Neural progenitor cell (in vitro differentiated cells): Measurements from ENCODE around the gene CNKSR1. TPM values are rescaled to one million over a fixed set of nuclear protein-coding genes. Genes with fewer than 3 reads are reported as not detected.

Experiments
- DNase-seq: peaks from one replicate; pipeline ENCODE4 v3.0.0-alpha.2; 2016; ENCODE audit warnings: low spot score
- H2AFZ ChIP-seq: fragments of 200-600 bp; sonication (generic); replicated peaks from 2 replicates; pipeline ENCODE4 v1.6.1; 2016; ENCODE audit warnings: antibody characterized with exemption
- H3F3A ChIP-seq: fragments of 200-600 bp; sonication (generic); 2 replicates; pipeline ENCODE4 v1.6.1; 2016; ENCODE audit warnings: antibody characterized with exemption, low read depth
- H3K27ac ChIP-seq: fragments of 200-600 bp; sonication (generic); 2 replicates; pipeline ENCODE4 v1.5.1; 2016; ENCODE audit warnings: mild to moderate bottlenecking
- H3K27me3 ChIP-seq: fragments of 200-600 bp; sonication (generic); 2 replicates; pipeline ENCODE4 v1.6.1; 2016; ENCODE audit warnings: mild to moderate bottlenecking, moderate library complexity
- H3K36me3 ChIP-seq: fragments of 200-600 bp; sonication (generic); 2 replicates; pipeline ENCODE4 v1.5.1; 2016
- H3K4me1 ChIP-seq: fragments of 200-600 bp; sonication (generic); 2 replicates; pipeline ENCODE4 v1.6.1; 2016; ENCODE audit warnings: mixed run types
- H3K4me2 ChIP-seq: fragments of 200-600 bp; sonication (generic); 2 replicates; pipeline ENCODE4 v1.6.1; 2016
- H3K4me3 ChIP-seq: fragments of 200-600 bp; sonication (generic); 2 replicates; pipeline ENCODE4 v1.5.1; 2016
- H3K79me2 ChIP-seq: fragments of 200-600 bp; sonication (generic); 2 replicates; pipeline ENCODE4 v1.6.1; 2016; ENCODE audit warnings: low read depth
- H3K9ac ChIP-seq: fragments of 200-600 bp; sonication (generic); 2 replicates; pipeline ENCODE4 v1.6.1; 2016
- H3K9me3 ChIP-seq: fragments of 200-600 bp; sonication (generic); 2 replicates; pipeline ENCODE4 v1.5.1; 2016; ENCODE audit warnings: low read depth
- H4K20me1 ChIP-seq: fragments of 200-600 bp; sonication (generic); 2 replicates; pipeline ENCODE4 v1.6.1; 2016; ENCODE audit warnings: low read depth
- H3K27ac Mint-ChIP-seq: 3 replicates; pipeline ENCODE4 v1.8.0; 2021; ENCODE audit warnings: mixed read lengths
- H3K27me3 Mint-ChIP-seq: 2 replicates; pipeline ENCODE4 v1.8.0; 2022; ENCODE audit warnings: low read depth, mild to moderate bottlenecking, inconsistent platforms, moderate library complexity, mixed read lengths; ENCODE audit not compliant: insufficient read depth
- H3K36me3 Mint-ChIP-seq: 3 replicates; pipeline ENCODE4 v1.8.0; 2021; ENCODE audit warnings: mixed read lengths
- H3K4me1 Mint-ChIP-seq: 3 replicates; pipeline ENCODE4 v1.8.0; 2021; ENCODE audit warnings: mixed read lengths
- H3K4me3 Mint-ChIP-seq: 3 replicates; pipeline ENCODE4 v1.8.0; 2021; ENCODE audit warnings: mild to moderate bottlenecking, moderate library complexity, mixed read lengths
- H3K9me3 Mint-ChIP-seq: 3 replicates; pipeline ENCODE4 v1.8.0; 2020; ENCODE audit warnings: mixed read lengths
- CTCF ChIP-seq: fragments of 200-600 bp; sonication (generic); IDR thresholded peaks from 2 replicates; pipeline ENCODE4 v1.5.1; 2017; ENCODE audit warnings: antibody characterized with exemption, mild to moderate bottlenecking
- EZH2 ChIP-seq: fragments of 200-600 bp; sonication (generic); IDR thresholded peaks from 2 replicates; pipeline ENCODE4 v1.6.1; 2017; ENCODE audit warnings: antibody characterized with exemption, mild to moderate bottlenecking, moderate library complexity
- EZH2phosphoT487 ChIP-seq: fragments of 200-600 bp; sonication (generic); IDR thresholded peaks from 2 replicates; pipeline ENCODE4 v1.6.1; 2017; ENCODE audit warnings: antibody characterized with exemption
- total RNA-seq: library from RNA; depleted of rRNA; stranded (reverse); fragments of >200 nt; gene quantifications from 2 replicates; pipeline ENCODE4 v1.2.3, GENCODE V29; 2015; ENCODE audit warnings: low replicate concordance

The CNKSR1 gene
- total RNA-seq, 1 donor from 2014 or later: 7.8 TPM

GRCh38 chr1:26145960-26146294, 31.4 kb upstream of the CNKSR1 start:
- no peak for TF ChIP-seq EZH2phosphoT487
- TF ChIP-seq EZH2: no peak
- TF ChIP-seq CTCF: no peak
- Histone ChIP-seq H3K4me2 (no peak overlapping the region), H3F3A (no peaks in the 10 kb centered on the region), H3K4me3 (no peak overlapping the region), H3K27ac (no peak overlapping the region), H3K9me3 (no peaks in the 10 kb centered on the region), H3K79me2 (no peaks in the 10 kb centered on the region), H2AFZ (no peak overlapping the region), H3K4me1 (no peaks in the 10 kb centered on the region), H3K27me3 (peaks cover 70% of the 10 kb centered on the region), H3K36me3 (no peaks in the 10 kb centered on the region), H3K9ac (no peak overlapping the region), H4K20me1 (no peaks in the 10 kb centered on the region)
- H3K4me1 Mint-ChIP-seq: peaks cover 8% of the 10 kb centered on the region
- H3K27ac Mint-ChIP-seq: no peak overlapping the region
- no peak overlapping the region for H3K4me3 Mint-ChIP-seq
- peaks cover 2% of the 10 kb centered on the region for H3K27me3 Mint-ChIP-seq
- H3K36me3 Mint-ChIP-seq: no peaks in the 10 kb centered on the region
- no peak for DNase-seq
- no peaks in the 10 kb centered on the region for H3K9me3 Mint-ChIP-seq

DNA sequence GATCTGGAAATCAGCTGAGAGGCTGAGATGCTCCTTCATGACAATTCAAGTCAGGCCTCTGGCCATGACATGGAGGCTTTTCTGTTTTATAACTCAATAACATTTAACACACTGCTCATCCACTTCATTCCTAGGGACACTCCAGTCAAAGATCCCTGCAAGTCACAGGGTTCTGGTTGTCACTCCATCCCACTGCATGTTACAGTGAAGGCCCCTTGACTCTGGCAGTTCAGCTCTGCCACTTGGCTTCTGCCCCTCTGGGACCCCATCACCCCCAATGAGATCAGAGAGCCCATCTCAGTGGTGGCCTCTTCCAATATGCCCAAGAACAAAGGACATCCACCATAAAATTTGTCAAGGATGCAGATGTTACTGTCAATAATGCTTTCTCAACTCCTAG, 28.4 kb upstream of the CNKSR1 start:
- peaks cover 2% of the 10 kb centered on the region for H3K4me1 ChIP-seq
- no peak overlapping the region for H3K27ac ChIP-seq
- H3K4me1 Mint-ChIP-seq: peaks cover 14% of the 10 kb centered on the region
- peaks cover 2% of the 10 kb centered on the region for H4K20me1 ChIP-seq
- H2AFZ ChIP-seq: no peak overlapping the region
- H3K36me3 ChIP-seq: no peaks in the 10 kb centered on the region
- H3K4me3 Mint-ChIP-seq: no peak overlapping the region
- no peaks in the 10 kb centered on the region for H3K9me3 ChIP-seq
- no peaks in the 10 kb centered on the region for H3K79me2 ChIP-seq
- no peak overlapping the region for H3K4me2 ChIP-seq
- peak overlapping the region; percentile 44 for H3K27ac Mint-ChIP-seq
- no peaks in the 10 kb centered on the region for H3K27me3 Mint-ChIP-seq
- DNase-seq: no peak
- peaks cover 1% of the 10 kb centered on the region for H3F3A ChIP-seq
- no peaks in the 10 kb centered on the region for H3K36me3 Mint-ChIP-seq
- TF ChIP-seq EZH2 (no peak), CTCF (no peak)
- no peak overlapping the region for H3K9ac ChIP-seq
- peaks cover 97% of the 10 kb centered on the region for H3K27me3 ChIP-seq
- no peaks in the 10 kb centered on the region for H3K9me3 Mint-ChIP-seq
- H3K4me3 ChIP-seq: no peak overlapping the region

DNA sequence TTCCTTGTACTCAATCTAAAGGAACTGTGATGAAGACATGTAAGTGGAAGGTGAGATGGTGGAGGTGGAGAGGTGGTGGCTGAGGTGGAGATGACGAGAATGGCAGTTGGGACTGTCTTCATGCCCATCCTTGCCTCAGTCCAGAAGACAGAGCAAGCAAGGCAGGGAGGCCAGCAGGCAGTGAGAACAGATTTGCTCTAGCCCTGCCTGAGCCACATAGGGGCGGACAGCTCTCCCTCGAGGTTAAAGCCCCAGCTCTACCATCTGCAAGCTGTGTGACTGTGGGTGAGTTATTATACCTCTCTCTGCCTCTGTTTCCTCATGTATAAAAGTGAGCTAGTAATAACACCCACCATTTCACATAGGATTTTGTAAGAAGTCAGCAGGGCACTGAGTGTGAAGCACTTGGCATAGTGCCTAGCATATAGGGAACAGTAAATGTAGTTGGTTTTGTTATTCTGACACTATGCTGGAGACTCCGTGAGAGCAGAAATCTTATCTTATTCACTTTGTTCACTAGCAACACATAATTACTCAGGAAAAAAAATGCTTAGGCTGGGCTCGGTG, 23.2 kb upstream of the CNKSR1 start:
- Mint-ChIP-seq H3K36me3 (no peaks in the 10 kb centered on the region), H3K4me1 (peaks cover 54% of the 10 kb centered on the region), H3K4me3 (peak overlapping the region; percentile 13), H3K27me3 (peaks cover 12% of the 10 kb centered on the region), H3K27ac (no peak overlapping the region), H3K9me3 (no peaks in the 10 kb centered on the region)
- Histone ChIP-seq H2AFZ (no peak overlapping the region), H3K4me2 (peak overlapping the region; percentile 87), H3K4me3 (no peak overlapping the region), H3K9ac (no peak overlapping the region), H3K27ac (no peak overlapping the region), H3K9me3 (no peaks in the 10 kb centered on the region), H3K4me1 (peaks cover 45% of the 10 kb centered on the region), H3F3A (peaks cover 23% of the 10 kb centered on the region), H3K27me3 (peaks cover 97% of the 10 kb centered on the region), H3K36me3 (no peaks in the 10 kb centered on the region), H4K20me1 (peaks cover 17% of the 10 kb centered on the region), H3K79me2 (no peaks in the 10 kb centered on the region)
- DNase-seq: no peak
- no peak for TF ChIP-seq CTCF
- no peak for TF ChIP-seq EZH2
- no peak for TF ChIP-seq EZH2phosphoT487
